Measurements from ENCODE around the gene MTMR3. TPM values are rescaled to one million over a fixed set of nuclear protein-coding genes. Genes with fewer than 3 reads are reported as not detected.

Gene MTMR3
- total RNA-seq, 1 experiment from 2014 or later: 12.1 TPM

GRCh38 chr22:29867851-29868250 lies 15.1 kb upstream of the MTMR3 start:
- intact Hi-C loops (cut with micrococcal nuclease): no loop called here
- H4K20me1 ChIP-seq (ENCODE audit: low read length): no peaks in the 10 kb centered on the region
- no peaks in the 10 kb centered on the region for H3K27me3 ChIP-seq (ENCODE audit: low read length)
- no TSS peak for BruUV-seq (replicated peaks)
- TF ChIP-seq EZH2phosphoT487 (IDR thresholded peaks at IDR 0.05; ENCODE audit: borderline replicate concordance, low read length): no peak
- no peak for TF ChIP-seq CTCF (conservative IDR thresholded peaks at IDR 0.05; ENCODE audit: low read depth, low read length)
- H3F3A ChIP-seq (ENCODE audit: low read length, unreplicated experiment): no peaks in the 10 kb centered on the region
- no peak overlapping the region for H3K27ac ChIP-seq (ENCODE audit: low read length)
- no peaks in the 10 kb centered on the region for H3K9me3 ChIP-seq (ENCODE audit: low read length)
- no peaks in the 10 kb centered on the region for H3K9me2 ChIP-seq (replicated peaks; ENCODE audit: low read length)
- H3K9ac ChIP-seq (ENCODE audit: low read length): no peak overlapping the region
- H3K4me2 ChIP-seq (ENCODE audit: low read length): no peak overlapping the region
- ChIA-PET CTCF (no interaction called here), POLR2A (ENCODE audit: unreplicated experiment) (no interaction called here)
- ATAC-seq (no peak), DNase-seq (no peak)
- no peaks in the 10 kb centered on the region for H3K36me3 ChIP-seq (ENCODE audit: low read depth, low read length)
- H2AFZ ChIP-seq (ENCODE audit: low read length): no peak overlapping the region
- H3K4me1 ChIP-seq (ENCODE audit: insufficient read depth, low read length): no peaks in the 10 kb centered on the region
- H3K79me2 ChIP-seq (ENCODE audit: low read length): no peaks in the 10 kb centered on the region
- no peak overlapping the region for H3K4me3 ChIP-seq (ENCODE audit: low read length)

GRCh38 chr22:29870574-29870973 lies 12.4 kb upstream of the MTMR3 start:
- no peaks in the 10 kb centered on the region for H3F3A ChIP-seq (ENCODE audit: low read length, unreplicated experiment)
- no peak overlapping the region for H3K4me3 ChIP-seq (ENCODE audit: low read length)
- POLR2A ChIA-PET (ENCODE audit: unreplicated experiment): interaction anchor here (0.6 kb wide), 1 partner anchor 120 kb away, joined by 3 read pairs; no protein-coding TSS in a partner anchor
- no TSS peak for BruUV-seq (replicated peaks)
- no peaks in the 10 kb centered on the region for H3K9me3 ChIP-seq (ENCODE audit: low read length)
- TF ChIP-seq EZH2 (IDR thresholded peaks at IDR 0.05; ENCODE audit: low read length, unreplicated experiment) (no peak), CTCF (conservative IDR thresholded peaks at IDR 0.05; ENCODE audit: low read depth, low read length) (no peak), EZH2phosphoT487 (IDR thresholded peaks at IDR 0.05; ENCODE audit: borderline replicate concordance, low read length) (no peak)
- H3K9ac ChIP-seq (ENCODE audit: low read length): no peak overlapping the region
- no peak overlapping the region for H3K4me2 ChIP-seq (ENCODE audit: low read length)
- DNase-seq (no peak), ATAC-seq (no peak)
- no peaks in the 10 kb centered on the region for H3K4me1 ChIP-seq (ENCODE audit: insufficient read depth, low read length)
- no peaks in the 10 kb centered on the region for H3K36me3 ChIP-seq (ENCODE audit: low read depth, low read length)
- no peaks in the 10 kb centered on the region for H3K9me2 ChIP-seq (replicated peaks; ENCODE audit: low read length)
- intact Hi-C loops (cut with micrococcal nuclease): no loop called here
- H3K27ac ChIP-seq (ENCODE audit: low read length): no peak overlapping the region
- H3K79me2 ChIP-seq (ENCODE audit: low read length): no peaks in the 10 kb centered on the region
- H2AFZ ChIP-seq (ENCODE audit: low read length): no peak overlapping the region
- no peaks in the 10 kb centered on the region for H3K27me3 ChIP-seq (ENCODE audit: low read length)
- CTCF ChIA-PET: no interaction called here
- H4K20me1 ChIP-seq (ENCODE audit: low read length): no peaks in the 10 kb centered on the region

- H3K4me1 ChIP-seq (ENCODE audit: insufficient read depth, low read length): no peaks in the 10 kb centered on the region
- H3F3A ChIP-seq (ENCODE audit: low read length, unreplicated experiment): no peaks in the 10 kb centered on the region
- H4K20me1 ChIP-seq (ENCODE audit: low read length): no peaks in the 10 kb centered on the region
- ChIA-PET POLR2A (ENCODE audit: unreplicated experiment) (no interaction called here), CTCF (no interaction called here)
- no peak overlapping the region for H3K4me2 ChIP-seq (ENCODE audit: low read length)
- no peaks in the 10 kb centered on the region for H3K9me3 ChIP-seq (ENCODE audit: low read length)
- intact Hi-C loops (cut with micrococcal nuclease): no loop called here
- no peak overlapping the region for H2AFZ ChIP-seq (ENCODE audit: low read length)
- no peak for DNase-seq
- H3K27ac ChIP-seq (ENCODE audit: low read length): no peak overlapping the region
- no peak overlapping the region for H3K4me3 ChIP-seq (ENCODE audit: low read length)
- ATAC-seq: no peak
- no peaks in the 10 kb centered on the region for H3K27me3 ChIP-seq (ENCODE audit: low read length)
- no TSS peak for BruUV-seq (replicated peaks)
- no peaks in the 10 kb centered on the region for H3K36me3 ChIP-seq (ENCODE audit: low read depth, low read length)
- no peak overlapping the region for H3K9ac ChIP-seq (ENCODE audit: low read length)
- no peaks in the 10 kb centered on the region for H3K9me2 ChIP-seq (replicated peaks; ENCODE audit: low read length)
- TF ChIP-seq EZH2 (IDR thresholded peaks at IDR 0.05; ENCODE audit: low read length, unreplicated experiment) (no peak), EZH2phosphoT487 (IDR thresholded peaks at IDR 0.05; ENCODE audit: borderline replicate concordance, low read length) (no peak), CTCF (conservative IDR thresholded peaks at IDR 0.05; ENCODE audit: low read depth, low read length) (no peak)
- no peaks in the 10 kb centered on the region for H3K79me2 ChIP-seq (ENCODE audit: low read length)
These were observed 11.3 kb upstream of the MTMR3 start for GRCh38 chr22:29871684-29872083.

Data from PC-3 (cell line).